Panc1 (cell line): ENCODE results near the gene SECISBP2. TPM values are rescaled to one million over a fixed set of nuclear protein-coding genes. Genes with fewer than 3 reads are reported as not detected.
A peak's percentile ranks its signal among the peaks of the same experiment; 100 is the strongest.

Experiments
- ATAC-seq: fragments of 200-7000 bp; cut with Tn5 transposase; 2 replicates; pipeline ENCODE4 v1.9.1; 2020; ENCODE audit warnings: mild to moderate bottlenecking, moderate library complexity
- Bru-seq: library from RNA; stranded (reverse); fragments of 400-500 nt; gene quantifications from one replicate; lab custom pipeline; 2021; lab: Mats Ljungman, UMichigan
- BruChase-seq, 2 experiments: library from RNA; stranded (reverse); fragments of 400-500 nt; gene quantifications; one replicate each; lab custom pipeline; 2021; lab: Mats Ljungman, UMichigan
- BruUV-seq: library from RNA; stranded (reverse); fragments of 400-500 nt; replicated peaks from 2 replicates; lab custom pipeline; 2021; lab: Mats Ljungman, UMichigan
- CTCF ChIA-PET: fragments of 300-600 bp; sonication (Branson Sonifier 250); formaldehyde crosslinking; loops from one replicate; lab custom pipeline; 2022; ENCODE audit warnings: antibody characterized with exemption; lab: Charles Lee
- POLR2A ChIA-PET: fragments of 300-600 bp; sonication (Branson Sonifier 250); formaldehyde crosslinking; loops from one replicate; lab custom pipeline; 2022; ENCODE audit warnings: antibody characterized with exemption; lab: Charles Lee
- DNase-seq: peaks from one replicate; pipeline ENCODE4 v3.0.0-alpha.2; 2010; ENCODE audit warnings: low read depth, low spot score
- H3K27ac ChIP-seq: 2 replicates; pipeline ENCODE4 v1.5.1; 2011; ENCODE audit warnings: mild to moderate bottlenecking, low read length, inconsistent platforms
- H3K27me3 ChIP-seq: fragments of 200-500 bp; sonication (Bioruptor generic); 2 replicates; pipeline ENCODE4 v1.6.0; 2014; ENCODE audit warnings: low read length, inconsistent platforms; ENCODE audit not compliant: control insufficient read depth, insufficient read depth
- H3K36me3 ChIP-seq: fragments of 200-500 bp; sonication (Bioruptor generic); 2 replicates; pipeline ENCODE4 v1.5.1; 2014; ENCODE audit warnings: inconsistent platforms, mild to moderate bottlenecking, low read length, moderate library complexity; ENCODE audit not compliant: control insufficient read depth, insufficient read depth
- H3K4me1 ChIP-seq: 2 replicates; pipeline ENCODE4 v1.5.1; 2011; ENCODE audit warnings: inconsistent platforms, mild to moderate bottlenecking, low read length, moderate library complexity; ENCODE audit not compliant: control insufficient read depth, insufficient read depth
- H3K4me3 ChIP-seq, 2 experiments: 2 replicates each; pipeline ENCODE4 v1.5.1; 2011 to 2012; ENCODE audit warnings: low read depth in 2 of 2, low read length in 2 of 2, mild to moderate bottlenecking in 2 of 2, inconsistent platforms in 1 of 2, moderate library complexity in 1 of 2
- H3K9me3 ChIP-seq: fragments of 200-500 bp; sonication (Bioruptor generic); 2 replicates; pipeline ENCODE4 v1.5.1; 2014; ENCODE audit warnings: low read depth, mild to moderate bottlenecking, inconsistent platforms, low read length, moderate library complexity; ENCODE audit not compliant: control insufficient read depth, insufficient read depth
- CTCF ChIP-seq: fragments of 450-650 bp; IDR thresholded peaks from 2 replicates; pipeline ENCODE4 v1.5.1; 2017; ENCODE audit warnings: mild to moderate bottlenecking
- POLR2AphosphoS5 ChIP-seq: IDR thresholded peaks from 2 replicates; pipeline ENCODE4 v1.6.1; 2012; ENCODE audit warnings: mild to moderate bottlenecking, low read depth, low read length, moderate library complexity
- REST ChIP-seq, 2 experiments: IDR thresholded peaks; 2 replicates each; pipeline ENCODE4 v1.6.1; 2011 to 2012; ENCODE audit warnings: low read depth in 2 of 2, control low read depth in 1 of 2, low read length in 1 of 2, mild to moderate bottlenecking in 1 of 2, moderate library complexity in 1 of 2; ENCODE audit not compliant: insufficient read depth in 1 of 2
- SIN3A ChIP-seq: IDR thresholded peaks from 2 replicates; pipeline ENCODE4 v1.6.1; 2012; ENCODE audit warnings: low read depth, mild to moderate bottlenecking, low read length, moderate library complexity, borderline replicate concordance; ENCODE audit not compliant: insufficient read depth
- TCF7L2 ChIP-seq: IDR thresholded peaks from 2 replicates; pipeline ENCODE4 v1.6.1; 2011; ENCODE audit warnings: mild to moderate bottlenecking, low read depth, low read length, inconsistent platforms
- in situ Hi-C: cut with HindIII; loops from 2 replicates; pipeline ENCODE4 v1.10.0; 2016; ENCODE audit warnings: low sequenced_read_pairs, low pct_unique_long_range_greater_than_20kb
- intact Hi-C: fragments of 100-400 bp; cut with micrococcal nuclease; formaldehyde crosslinking; loops from one replicate; pipeline ENCODE4 v1.10.0; 2022; ENCODE audit not compliant: unreplicated experiment
- long read RNA-seq: library from polyadenylated mRNA; unstranded; transcript quantifications from one replicate; pipeline ENCODE4 v2.0.0, GENCODE V29; 2021; ENCODE audit not compliant: unreplicated experiment
- polyA plus RNA-seq: library from polyadenylated mRNA; unstranded; fragments of >200 nt; gene quantifications from one replicate; pipeline ENCODE4 v1.2.1, GENCODE V29; 2012; ENCODE audit warnings: missing spikeins; ENCODE audit not compliant: insufficient read length
- total RNA-seq: library from RNA; stranded (reverse); gene quantifications from one replicate; pipeline ENCODE4 v1.2.1, GENCODE V29; 2021; ENCODE audit not compliant: unreplicated experiment

The SECISBP2 gene
- total RNA-seq (17.7 TPM), Bru-seq, nascent RNA (percentile 83 among the genes with signal in this experiment), BruChase-seq, experiment 1, labeled RNA remaining after a 2-hour chase (percentile 81 among the genes with signal in this experiment), BruChase-seq, experiment 2, labeled RNA remaining after a 6-hour chase (percentile 80 among the genes with signal in this experiment)
- polyA plus RNA-seq = 16.7 TPM
- long read RNA-seq, partial matches to known transcripts = 6 of 28 reads
- long read RNA-seq, other reads (novel, unspliced or antisense) = 19 of 28 reads

DNA sequence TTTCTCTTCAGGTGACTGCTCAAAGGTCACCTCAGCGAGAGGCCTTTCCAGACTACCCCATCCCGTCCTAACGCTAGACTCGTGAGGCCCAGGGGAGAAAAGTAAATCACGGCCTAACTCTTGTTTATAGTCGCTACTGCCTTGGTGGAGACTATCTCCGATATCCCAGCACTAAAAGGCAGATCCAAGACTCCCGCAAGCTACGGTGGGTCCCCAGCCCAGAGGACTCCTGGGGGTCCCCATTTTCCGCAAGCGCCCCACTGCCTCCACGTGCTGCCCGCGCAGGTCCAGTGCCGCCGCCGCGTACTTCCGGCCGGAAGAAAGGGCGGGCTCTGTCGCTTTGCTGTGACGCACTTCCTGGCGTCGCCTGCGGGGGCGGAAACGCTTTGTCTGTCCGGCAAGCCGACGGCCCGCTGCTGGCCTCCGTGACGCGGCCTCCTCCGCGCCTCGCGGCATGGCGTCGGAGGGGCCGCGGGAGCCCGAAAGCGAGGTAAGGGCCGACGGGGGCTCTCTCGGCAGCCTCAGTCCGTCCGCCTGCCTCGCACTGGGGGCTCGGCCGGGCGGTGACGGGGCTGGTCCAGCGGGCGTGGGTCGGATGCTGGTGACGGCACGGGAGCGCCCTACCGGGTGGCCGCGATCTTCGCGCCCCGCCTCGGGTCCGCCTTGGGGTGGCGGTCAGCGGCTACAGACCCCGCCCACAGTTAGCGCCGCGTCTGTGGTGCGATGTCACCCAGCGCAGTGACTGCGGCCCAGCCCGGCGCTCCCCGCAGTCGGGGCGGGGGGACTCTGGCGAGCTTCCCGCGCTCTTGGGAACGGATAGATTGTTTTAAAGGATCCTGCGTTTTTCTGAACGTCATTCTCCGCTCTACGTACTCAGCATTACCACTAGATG lies at the start of gene SECISBP2:
Gene SECISBP2 (plus strand): TSS at position 378 of the 892 bp plus-strand sequence. CDS start 77 bp downstream, at position 455.
- intact Hi-C loops = no loop called here
- peak within 1 kb of the TSS; percentile 47 to 63 for H3K4me3 ChIP-seq
- ChIA-PET POLR2A (no interaction called here), CTCF (interaction anchor here (0.6 kb wide), 2 partner anchors 230 to 246 kb away, joined by 3 to 5 read pairs; no protein-coding TSS in a partner anchor)
- no TSS peak for BruUV-seq
- peak; percentile 59 for TF ChIP-seq TCF7L2
- peak; percentile 90 for TF ChIP-seq POLR2AphosphoS5
- no peak; a peak in 1 of 4 replicates for TF ChIP-seq REST (IDR thresholded peaks at IDR 0.05; ENCODE audit: insufficient read depth in 1 of 2, low read depth in 2 of 2, low read length in 1 of 2)
- TF ChIP-seq SIN3A = peak; percentile 84; the same call in 1 of the 2 replicates
- TF ChIP-seq CTCF = peak; percentile 78
- peak; percentile 97 for ATAC-seq
- no peaks in the 10 kb centered on the region for H3K9me3 ChIP-seq
- peak within 1 kb of the TSS; percentile 95 for H3K27ac ChIP-seq
- in situ Hi-C loops = no loop called here
- peaks cover 29% of the 10 kb centered on the region for H3K4me1 ChIP-seq
- no peaks in the 10 kb centered on the region for H3K27me3 ChIP-seq
- DNase-seq = peak; percentile 80
- H3K36me3 ChIP-seq = peaks cover 36% of the 10 kb centered on the region

DNA sequence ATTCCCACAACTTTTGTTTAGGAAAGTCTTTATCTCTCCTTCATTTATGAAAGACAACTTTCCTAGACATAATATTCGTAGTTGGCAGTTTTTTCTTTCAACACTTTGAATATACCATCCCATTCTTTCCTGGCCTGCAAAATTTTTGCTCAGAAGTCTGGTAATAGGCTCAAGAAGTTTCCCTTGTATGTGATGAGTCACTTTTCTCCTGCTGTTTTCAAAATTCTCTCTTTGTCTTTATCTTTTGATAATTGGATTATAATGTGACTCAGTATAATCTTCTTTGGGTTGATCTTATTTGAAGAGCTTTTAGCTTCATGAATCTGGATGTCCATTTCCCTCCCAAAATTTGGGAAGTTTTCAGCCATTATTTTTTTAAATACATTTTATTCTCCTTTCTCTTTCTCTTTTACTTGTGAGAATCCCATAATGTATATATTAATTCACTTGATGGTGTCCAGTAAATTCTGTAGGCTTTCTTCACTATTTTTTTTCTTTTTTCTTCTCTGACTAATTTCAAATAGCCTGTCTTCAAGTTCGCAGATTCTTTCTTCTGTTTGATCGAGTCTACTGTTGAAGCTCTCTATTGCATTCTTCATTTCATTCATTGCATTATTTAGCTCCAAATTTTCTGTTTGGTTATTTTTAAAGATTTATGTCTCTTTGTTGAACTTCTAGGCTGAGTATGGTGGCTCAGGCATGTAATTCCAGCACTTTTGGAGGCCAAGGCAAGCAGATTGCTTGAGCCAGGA lies 44.6 kb upstream of the SECISBP2 start:
- POLR2A ChIA-PET = no interaction called here
- in situ Hi-C loops = no loop called here
- BruUV-seq = no TSS peak

More for the DNA sequence above, 44.6 kb upstream of the SECISBP2 start:
- no peak for DNase-seq
- Histone ChIP-seq H3K4me3 (no peak overlapping the region), H3K4me1 (no peaks in the 10 kb centered on the region), H3K36me3 (no peaks in the 10 kb centered on the region), H3K27me3 (no peaks in the 10 kb centered on the region), H3K27ac (no peak overlapping the region), H3K9me3 (peaks cover 4% of the 10 kb centered on the region; the same call in 1 of the 2 replicates)
- CTCF ChIA-PET = no interaction called here
- TF ChIP-seq TCF7L2 (no peak), REST (IDR thresholded peaks at IDR 0.05; ENCODE audit: insufficient read depth in 1 of 2, low read depth in 2 of 2, low read length in 1 of 2) (no peak), CTCF (no peak), POLR2AphosphoS5 (no peak), SIN3A (no peak)
- no peak for ATAC-seq
- intact Hi-C loops = loop anchor here (10.0 kb wide), 1 partner anchor 249 kb away; no protein-coding TSS in a partner anchor
